GM21786 (cell line): ENCODE results near the gene MCF2L.
"Not testable (repeated sequence)": the region's sequence is repeated elsewhere in the genome, so short reads cannot be mapped to it uniquely, and the experiment has no call there.

Experiments used
- ATAC-seq: cut with Tn5 transposase; IDR thresholded peaks from one replicate; pipeline ENCODE4 v1.9.1; 2021; ENCODE audit not compliant: unreplicated experiment

MCF2L gene

DNA sequence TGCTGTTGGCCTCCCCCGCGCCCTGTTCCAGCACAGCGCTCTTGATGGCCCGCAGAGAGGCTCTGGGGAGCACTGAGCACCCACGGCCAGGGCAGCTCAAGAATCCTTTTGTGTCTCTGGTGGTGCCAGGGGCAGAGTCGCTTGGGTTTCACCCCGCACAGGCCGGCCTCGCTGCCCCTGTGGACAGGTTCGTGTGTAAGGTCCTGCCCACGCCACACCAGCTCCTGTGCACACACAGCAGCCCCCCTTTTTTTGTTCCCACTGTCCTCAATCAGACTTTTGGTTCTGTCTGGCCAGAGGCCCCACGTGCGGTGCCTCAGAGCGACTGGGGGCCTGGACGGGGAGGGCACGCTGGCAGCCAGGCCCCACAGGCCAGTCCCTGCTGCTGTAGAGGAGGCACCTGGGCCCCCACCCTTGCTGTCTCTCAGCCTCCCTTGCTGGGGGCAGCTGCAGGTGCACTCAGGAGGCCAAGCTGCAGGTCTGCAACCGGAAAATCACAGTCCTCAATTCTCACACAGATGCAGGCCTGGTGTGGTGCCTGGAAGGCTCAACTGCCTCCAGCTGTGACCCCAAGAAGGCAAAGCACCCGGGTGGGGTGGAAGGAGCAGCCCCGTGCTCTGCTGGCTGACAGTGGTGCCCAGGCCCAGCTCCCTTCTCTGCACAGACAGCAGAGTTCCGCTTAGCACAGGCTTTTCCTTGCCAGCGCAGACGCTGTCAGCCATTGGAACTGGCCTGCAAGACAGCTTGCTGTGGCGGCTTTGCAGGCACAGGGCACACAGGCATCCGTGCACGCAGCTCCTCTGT, 124.0 kb downstream of the MCF2L start:
- ATAC-seq = no peak

GRCh38 chr13:113093580-113094409, 124.8 kb downstream of the MCF2L start:
- no peak for ATAC-seq

- ATAC-seq = no peak
Observed at GRCh38 chr13:113094410-113094800, 125.4 kb downstream of the MCF2L start.

DNA sequence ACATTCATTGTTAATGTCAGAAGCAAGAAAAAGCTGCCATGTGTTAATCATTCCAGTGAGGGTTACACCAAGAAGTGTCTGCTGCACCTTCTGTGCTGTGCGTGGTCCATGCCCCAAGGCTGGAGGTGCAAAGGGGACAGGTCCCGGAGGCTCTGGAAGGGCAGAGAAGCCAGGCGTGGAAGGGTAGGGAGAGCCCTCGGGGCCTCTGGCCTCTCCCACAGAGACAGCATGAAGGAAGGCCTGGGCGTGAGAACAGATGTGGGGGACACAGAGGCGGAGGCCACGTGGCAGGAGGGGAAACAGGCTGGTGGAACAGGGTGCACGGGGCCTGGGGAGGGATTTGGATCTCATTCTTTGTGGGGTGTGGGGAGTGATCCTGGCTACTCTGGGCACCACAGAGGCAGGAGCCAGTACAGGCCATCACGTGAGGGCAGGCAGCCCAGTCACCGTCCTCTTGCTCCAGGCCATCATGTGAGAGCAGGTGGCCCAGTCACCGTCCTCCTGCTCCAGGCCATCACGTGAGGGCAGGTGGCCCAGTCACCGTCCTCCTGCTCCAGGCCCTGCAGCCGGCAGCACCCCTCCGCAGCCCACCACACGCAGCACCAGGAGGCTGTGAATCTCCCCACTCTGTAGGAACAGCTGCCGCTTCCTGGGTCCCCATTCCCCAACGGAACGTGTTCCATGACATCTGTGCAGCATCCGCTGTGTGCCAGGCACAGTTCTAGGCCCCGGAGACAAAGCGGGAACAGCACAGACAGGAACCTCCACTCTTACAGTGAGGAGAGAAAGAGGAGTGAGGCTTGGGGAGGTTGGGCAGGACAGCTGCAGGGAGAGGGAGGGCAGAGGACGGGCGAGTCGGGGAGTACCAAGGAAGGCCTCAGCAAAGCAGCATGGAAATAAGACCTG, 126.4 kb downstream of the MCF2L start:
- no peak for ATAC-seq

- no peak for ATAC-seq
Observed at GRCh38 chr13:113096052-113096744, 127.2 kb downstream of the MCF2L start.

DNA sequence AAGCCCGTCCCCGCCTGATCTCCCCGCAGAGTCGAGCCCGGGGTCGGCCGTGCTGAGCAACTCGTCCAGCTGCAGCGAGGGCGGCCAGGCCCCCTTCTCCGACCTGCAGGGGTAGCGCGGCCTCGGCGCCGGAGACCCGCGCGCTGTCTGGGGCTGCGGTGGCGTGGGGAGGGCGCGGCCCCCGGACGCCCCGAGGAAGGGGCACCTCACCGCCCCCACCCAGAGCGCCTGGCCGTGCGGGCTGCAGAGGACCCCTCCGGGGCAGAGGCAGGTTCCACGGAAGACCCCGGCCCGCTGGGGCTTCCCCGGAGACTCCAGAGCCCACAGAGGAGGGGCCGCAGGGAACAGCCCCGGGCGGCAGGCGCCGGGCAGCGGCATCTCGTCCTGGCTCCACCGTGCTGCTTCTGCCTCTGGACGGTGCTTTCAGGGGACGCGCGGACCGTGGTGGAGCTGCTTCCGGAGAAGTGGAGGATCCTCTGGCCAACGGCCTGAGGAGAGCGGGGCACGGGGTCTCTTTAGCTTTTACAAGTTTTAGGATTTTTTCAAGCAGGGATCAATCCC, 127.8 kb downstream of the MCF2L start:
- no peak for ATAC-seq

- ATAC-seq = no peak
Observed at GRCh38 chr13:113097651-113098050, 128.6 kb downstream of the MCF2L start.

GRCh38 chr13:113098162-113098732, 129.2 kb downstream of the MCF2L start:
- no peak for ATAC-seq

DNA sequence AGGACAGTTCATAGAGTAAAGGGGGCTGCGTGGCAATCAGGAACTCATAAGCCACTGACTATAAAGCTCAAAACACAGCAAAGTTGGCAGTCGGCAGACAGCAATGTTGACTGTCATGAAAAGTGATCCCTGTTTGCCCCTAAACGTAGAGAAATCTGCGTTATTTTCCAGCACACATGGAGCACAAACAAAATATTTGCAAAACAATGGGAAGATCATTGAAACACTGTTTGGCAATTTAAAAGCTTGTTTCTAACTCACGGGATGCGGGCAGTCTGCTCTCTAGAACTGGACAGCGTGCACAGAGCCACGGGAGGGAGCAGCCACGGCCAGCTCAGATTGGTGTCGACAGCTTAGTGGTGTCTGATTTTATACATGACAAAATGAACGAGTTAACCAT, 130.1 kb downstream of the MCF2L start:
- ATAC-seq = no peak

DNA sequence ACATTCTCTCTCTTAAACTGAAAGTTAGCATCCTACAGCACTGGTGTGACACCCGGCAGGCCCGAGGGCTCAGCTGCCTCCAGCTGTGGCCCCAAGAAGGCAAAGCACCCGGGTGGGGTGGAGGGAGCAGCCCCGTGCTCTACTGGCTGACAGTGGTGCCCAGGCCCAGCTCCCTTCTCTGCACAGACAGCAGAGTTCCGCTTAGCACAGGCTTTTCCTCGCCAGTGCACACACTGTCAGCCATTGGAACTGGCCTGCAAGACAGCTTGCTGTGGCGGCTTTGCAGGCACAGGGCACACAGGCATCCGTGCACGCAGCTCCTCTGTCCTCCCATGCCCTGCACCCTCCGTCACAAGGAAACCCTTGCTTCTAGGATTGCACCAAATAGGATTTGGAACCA, 133.3 kb downstream of the MCF2L start:
- ATAC-seq = not testable (repeated sequence)

DNA sequence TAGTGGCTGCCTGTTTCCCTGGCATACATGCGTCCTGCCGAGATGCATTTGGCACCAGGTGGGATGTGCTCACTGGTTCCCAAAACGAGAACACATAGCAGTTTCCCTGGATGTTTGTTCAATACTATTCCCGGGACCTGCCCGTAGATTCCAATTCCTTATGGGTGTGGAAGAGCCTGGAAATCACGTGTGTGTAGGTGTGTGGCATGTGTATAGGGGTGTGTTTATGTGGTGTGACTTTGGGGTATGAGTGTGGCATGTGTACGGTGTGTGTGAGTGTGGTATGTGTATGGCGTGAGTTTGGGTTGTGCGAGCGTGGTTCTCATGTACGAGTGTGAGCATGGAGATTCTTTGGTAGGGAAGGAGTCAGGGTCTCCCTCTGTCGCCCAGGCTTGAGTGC, 133.7 kb downstream of the MCF2L start:
- ATAC-seq = no peak

DNA sequence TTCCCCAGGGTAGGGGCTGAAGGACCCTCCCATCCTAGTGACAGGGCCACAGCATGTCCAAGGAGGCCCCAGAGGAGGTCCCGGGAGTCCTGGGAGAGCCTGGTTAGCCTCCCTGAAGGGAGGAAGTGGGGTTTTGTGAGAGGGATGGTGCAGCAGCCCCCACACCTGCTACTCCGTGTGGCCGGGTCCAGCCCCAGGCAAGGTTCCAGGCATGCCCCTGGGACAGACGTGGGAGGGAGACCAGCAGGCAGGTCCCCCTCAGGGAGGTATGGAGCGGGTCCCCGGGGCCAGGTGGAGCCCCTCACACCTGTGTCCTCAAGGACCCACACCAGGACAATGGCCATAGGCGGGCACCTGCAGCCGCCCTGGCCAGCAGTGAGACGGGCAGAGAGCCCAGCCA, 134.6 kb downstream of the MCF2L start:
- ATAC-seq = no peak

DNA sequence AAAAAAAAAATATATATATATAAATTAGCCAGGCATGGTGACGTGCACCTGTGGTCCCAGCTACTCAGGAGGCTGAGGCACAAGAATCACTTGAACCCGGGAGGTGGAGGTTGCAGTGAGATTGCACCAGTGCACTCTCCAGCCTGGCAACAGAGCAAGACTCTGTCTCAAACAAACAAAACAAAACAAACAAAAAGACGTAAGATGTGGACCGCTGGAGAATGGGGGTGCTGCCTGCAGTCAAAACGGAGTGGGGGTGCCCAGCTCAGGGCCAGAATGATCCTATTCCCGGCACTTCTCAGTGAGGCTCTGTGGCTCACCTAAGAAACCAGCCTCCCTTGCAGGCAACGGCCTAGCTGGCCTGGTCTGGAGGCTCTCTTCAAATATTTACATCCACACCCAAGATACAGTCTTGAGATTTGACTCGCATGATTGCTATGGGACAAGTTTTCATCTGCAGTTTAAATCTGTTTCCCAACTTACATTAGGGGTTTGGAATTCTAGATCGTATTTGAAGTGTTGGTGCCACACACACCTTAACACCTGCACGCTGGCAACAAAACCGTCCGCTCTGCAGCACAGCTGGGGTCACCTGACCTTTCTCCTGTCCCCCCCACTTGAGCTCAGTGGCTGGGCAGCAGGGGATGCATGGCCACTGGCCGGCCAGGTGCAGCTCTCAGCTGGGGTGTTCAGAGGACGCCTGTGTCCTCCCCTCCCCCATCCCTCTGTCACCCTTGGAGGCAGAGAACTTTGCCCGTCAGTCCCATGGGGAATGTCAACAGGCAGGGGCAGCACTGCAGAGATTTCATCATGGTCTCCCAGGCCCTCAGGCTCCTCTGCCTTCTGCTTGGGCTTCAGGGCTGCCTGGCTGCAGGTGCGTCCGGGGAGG, 136.3 kb downstream of the MCF2L start, which contains the start of gene F7:
Gene F7 (plus strand): TSS at position 760 of the 889 bp plus-strand sequence. CDS start 51 bp downstream, at position 811.
- ATAC-seq = no peak

GRCh38 chr13:113105921-113106452, 137.0 kb downstream of the MCF2L start:
- no peak for ATAC-seq

- ATAC-seq = no peak
Observed at GRCh38 chr13:113106711-113107351, 137.8 kb downstream of the MCF2L start.

DNA sequence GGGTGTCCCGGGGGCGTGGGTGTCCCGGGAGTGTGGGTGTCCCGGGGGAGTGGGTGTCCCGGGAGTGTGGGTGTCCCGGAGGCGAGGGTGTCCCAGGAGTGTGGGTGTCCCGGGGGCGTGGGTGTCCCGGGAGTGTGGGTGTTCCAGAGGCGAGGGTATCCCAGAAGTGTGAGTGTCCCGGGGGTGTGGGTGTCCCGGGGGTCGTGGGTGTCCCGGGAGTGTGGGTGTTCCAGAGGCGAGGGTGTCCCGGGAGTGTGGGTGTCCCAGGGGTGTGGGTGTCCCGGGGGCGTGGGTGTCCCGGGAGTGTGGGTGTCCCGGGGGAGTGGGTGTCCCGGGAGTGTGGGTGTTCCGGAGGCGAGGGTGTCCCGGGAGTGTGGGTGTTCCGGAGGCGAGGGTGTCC, 139.5 kb downstream of the MCF2L start:
- ATAC-seq = not testable (repeated sequence)

DNA sequence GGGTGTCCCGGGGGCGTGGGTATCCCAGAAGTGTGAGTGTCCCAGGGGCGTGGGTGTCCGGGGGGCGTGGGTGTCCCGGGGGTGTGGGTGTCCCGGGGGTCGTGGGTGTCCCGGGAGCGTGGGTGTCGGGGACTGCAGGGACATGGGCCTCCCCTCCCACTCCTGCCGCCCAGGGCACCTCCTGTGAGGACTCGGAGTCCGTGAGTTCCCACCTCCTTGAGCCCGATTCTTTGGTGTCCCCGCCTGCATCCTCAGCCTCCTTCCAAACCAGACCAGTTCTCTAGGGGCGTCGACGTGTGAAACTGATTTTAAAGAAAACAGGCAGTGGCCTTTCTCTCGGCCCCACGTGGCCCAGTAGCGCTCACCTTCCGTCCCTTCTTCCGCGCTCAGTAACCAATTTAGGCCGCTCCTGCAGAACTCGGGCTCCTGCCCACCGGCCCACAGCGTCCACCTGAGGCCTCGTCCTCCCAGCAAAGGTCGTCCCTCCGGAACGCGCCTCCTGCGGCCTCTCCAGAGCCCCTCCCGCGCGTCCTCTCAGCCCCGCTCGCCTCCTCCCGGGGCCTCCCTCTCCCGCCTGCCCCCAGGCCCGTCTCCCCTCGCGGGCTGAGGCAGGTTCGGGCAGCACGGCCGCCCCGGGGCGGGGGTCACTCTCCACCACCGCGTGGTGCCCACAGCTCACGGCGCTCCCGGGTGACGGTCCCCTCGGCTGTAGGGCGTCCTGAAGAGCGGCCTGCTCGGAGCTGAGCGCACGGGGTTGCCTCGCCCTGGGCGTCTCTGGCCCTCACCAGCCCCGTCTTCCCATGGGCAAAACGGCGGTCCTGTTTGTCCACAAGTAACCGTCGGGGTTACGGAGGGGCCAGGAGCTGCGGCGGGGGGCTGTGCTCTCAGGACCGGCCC, 140.4 kb downstream of the MCF2L start:
- no peak for ATAC-seq
